WTC11 (cell line): ENCODE measurements around the gene PQBP1. TPM values are rescaled to one million over a fixed set of nuclear protein-coding genes. Genes with fewer than 3 reads are reported as not detected.
"Not testable (repeated sequence)": the region's sequence is repeated elsewhere in the genome, so short reads cannot be mapped to it uniquely, and the experiment has no call there.

Experiments used
- ATAC-seq: fragments of 200-7000 bp; cut with Tn5 transposase; 2 replicates; pipeline ENCODE4 v1.10.0; 2021; ENCODE audit warnings: mild to moderate bottlenecking, moderate library complexity
- CTCF ChIA-PET: fragments of 300-600 bp; sonication (Branson Sonifier 250); formaldehyde crosslinking; loops from one replicate; lab custom pipeline; 2021; ENCODE audit warnings: antibody characterized with exemption; lab: Charles Lee
- POLR2A ChIA-PET: fragments of 350-600 bp; sonication (Branson Sonifier 250); formaldehyde crosslinking; loops from one replicate; lab custom pipeline; 2021; ENCODE audit warnings: antibody characterized with exemption; lab: Charles Lee
- DNase-seq: peaks from one replicate; pipeline ENCODE4 v3.0.0; 2021; ENCODE audit warnings: low spot score
- H3K27ac Mint-ChIP-seq: 2 replicates; pipeline ENCODE4 v1.8.0; 2021; ENCODE audit warnings: mixed read lengths
- H3K27me3 Mint-ChIP-seq: 2 replicates; pipeline ENCODE4 v1.8.0; 2021; ENCODE audit warnings: low read depth, mild to moderate bottlenecking, moderate library complexity, mixed read lengths
- H3K36me3 Mint-ChIP-seq: 2 replicates; pipeline ENCODE4 v1.8.0; 2021; ENCODE audit warnings: mixed read lengths
- H3K4me1 Mint-ChIP-seq: 2 replicates; pipeline ENCODE4 v1.8.0; 2022; ENCODE audit warnings: mixed read lengths
- H3K4me3 Mint-ChIP-seq: 2 replicates; pipeline ENCODE4 v1.8.0; 2021; ENCODE audit warnings: mild to moderate bottlenecking, moderate library complexity, mixed read lengths
- H3K9me3 Mint-ChIP-seq: 2 replicates; pipeline ENCODE4 v1.8.0; 2021; ENCODE audit warnings: mixed read lengths
- ELF4 ChIP-seq: sonication (generic); formaldehyde crosslinking; IDR thresholded peaks from 2 replicates; pipeline ENCODE4 v1.8.1; 2022; ENCODE audit warnings: low read depth, mild to moderate bottlenecking, moderate library complexity, missing genetic modification reagents
- FOXP1 ChIP-seq: sonication (generic); formaldehyde crosslinking; IDR thresholded peaks from 2 replicates; pipeline ENCODE4 v1.8.0; 2022; ENCODE audit warnings: missing genetic modification reagents, mild to moderate bottlenecking, moderate library complexity, borderline replicate concordance
- GABPB1 ChIP-seq: sonication (generic); formaldehyde crosslinking; IDR thresholded peaks from 2 replicates; pipeline ENCODE4 v1.8.1; 2023; ENCODE audit warnings: mild to moderate bottlenecking, missing genetic modification reagents
- MYBL2 ChIP-seq: sonication (generic); formaldehyde crosslinking; IDR thresholded peaks from 2 replicates; pipeline ENCODE4 v1.8.1; 2023; ENCODE audit warnings: mild to moderate bottlenecking, moderate library complexity, missing genetic modification reagents
- OVOL2 ChIP-seq: fragments of 250-450 bp; sonication (Bioruptor Pico); IDR thresholded peaks from 2 replicates; pipeline ENCODE4 v1.9.0; 2021; ENCODE audit warnings: mild to moderate bottlenecking, borderline replicate concordance
- PRRX2 ChIP-seq: fragments of 250-450 bp; sonication (Bioruptor Pico); IDR thresholded peaks from 2 replicates; pipeline ENCODE4 v1.8.0; 2021; ENCODE audit warnings: mild to moderate bottlenecking
- RORB ChIP-seq: fragments of 250-450 bp; sonication (Bioruptor Pico); IDR thresholded peaks from 2 replicates; pipeline ENCODE4 v1.9.0; 2021; ENCODE audit warnings: mild to moderate bottlenecking
- TCF7 ChIP-seq: sonication (generic); formaldehyde crosslinking; IDR thresholded peaks from 2 replicates; pipeline ENCODE4 v1.8.0; 2022; ENCODE audit warnings: mild to moderate bottlenecking, low read depth, missing genetic modification reagents, moderate library complexity
- ZNF423 ChIP-seq: fragments of 250-450 bp; sonication (Bioruptor Pico); IDR thresholded peaks from 2 replicates; pipeline ENCODE4 v2.1.2; 2022; ENCODE audit warnings: mild to moderate bottlenecking, moderate library complexity
- ZNF671 ChIP-seq: fragments of 250-450 bp; sonication (Bioruptor Pico); IDR thresholded peaks from 2 replicates; pipeline ENCODE4 v1.8.0; 2021; ENCODE audit warnings: mild to moderate bottlenecking
- total RNA-seq: library from RNA; stranded (reverse); gene quantifications from 3 replicates; pipeline ENCODE4 v1.2.3, GENCODE V29; 2021
- TF ChIP-seq, protein P1 (sequence below): sonication (generic); formaldehyde crosslinking; IDR thresholded peaks from 2 replicates; pipeline ENCODE4 v1.8.1; 2023; ENCODE audit warnings: mild to moderate bottlenecking, missing genetic modification reagents
- TF ChIP-seq, protein P2 (sequence below): fragments of 250-450 bp; sonication (Bioruptor Pico); IDR thresholded peaks from 2 replicates; pipeline ENCODE4 v1.9.0; 2021; ENCODE audit warnings: mild to moderate bottlenecking
- TF ChIP-seq, protein P3 (sequence below): sonication (generic); formaldehyde crosslinking; IDR thresholded peaks from 2 replicates; pipeline ENCODE4 v1.8.1; 2022; ENCODE audit warnings: missing genetic modification reagents, borderline replicate concordance
- TF ChIP-seq, protein P4 (sequence below): fragments of 250-450 bp; sonication (Bioruptor Pico); IDR thresholded peaks from 2 replicates; pipeline ENCODE4 v1.9.0; 2021; ENCODE audit warnings: mild to moderate bottlenecking, borderline replicate concordance
- TF ChIP-seq, protein P5 (sequence below): sonication (generic); formaldehyde crosslinking; IDR thresholded peaks from 2 replicates; pipeline ENCODE4 v1.8.1; 2022; ENCODE audit warnings: mild to moderate bottlenecking, moderate library complexity, missing genetic modification reagents
- TF ChIP-seq, protein P6 (sequence below): fragments of 250-450 bp; sonication (Bioruptor Pico); conservative IDR thresholded peaks from 2 replicates; pipeline ENCODE4 v1.9.0; 2021; ENCODE audit warnings: mild to moderate bottlenecking

Gene PQBP1
- total RNA-seq, 1 experiment from 2014 or later = 79.4 TPM

DNA sequence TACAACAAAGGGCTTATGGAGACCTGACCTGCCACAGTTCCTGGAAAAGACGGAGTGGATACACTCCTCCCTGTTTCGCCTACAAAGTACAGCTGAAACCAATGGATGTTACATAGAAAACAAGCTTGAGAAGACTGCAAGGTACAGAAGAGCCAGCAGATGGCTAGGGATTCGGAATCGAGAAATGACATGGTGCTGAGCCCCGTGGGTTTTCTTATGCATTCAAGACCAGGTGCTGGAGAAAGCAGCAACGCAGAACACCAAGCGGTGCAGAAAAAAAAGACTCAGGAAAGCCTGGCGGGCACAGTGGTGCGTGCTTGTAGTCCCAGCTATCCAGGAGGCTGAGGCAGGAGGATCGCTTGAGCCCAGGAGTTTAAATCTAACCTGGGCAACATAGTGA lies 14.0 kb upstream of the PQBP1 start:
- POLR2A ChIA-PET = no interaction called here
- H3K4me3 Mint-ChIP-seq = no peak overlapping the region
- CTCF ChIA-PET = no interaction called here

DNA sequence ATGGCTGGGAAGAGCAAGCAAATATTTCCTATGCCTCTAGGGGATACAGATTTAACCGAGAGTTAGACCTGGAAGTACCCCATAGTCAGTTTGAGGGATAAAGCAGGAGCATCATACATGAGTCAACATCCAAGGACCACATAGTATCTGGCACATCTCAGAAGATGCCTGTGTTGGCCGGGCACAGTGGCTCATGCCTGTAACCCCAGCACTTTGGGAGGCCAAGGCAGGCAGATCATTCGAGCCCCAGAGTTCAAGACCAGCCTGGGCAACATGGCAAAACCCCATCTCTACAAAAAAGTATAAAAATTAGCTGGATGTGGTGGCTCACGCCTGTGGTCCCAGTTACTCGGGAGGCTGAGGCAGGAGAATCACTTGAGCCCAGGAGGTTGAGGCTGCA lies 11.1 kb upstream of the PQBP1 start:
- H3K27ac Mint-ChIP-seq, H3K4me3 Mint-ChIP-seq, ATAC-seq, H3K9me3 Mint-ChIP-seq, H3K36me3 Mint-ChIP-seq, POLR2A ChIA-PET, DNase-seq, CTCF ChIA-PET, H3K27me3 Mint-ChIP-seq: not testable (repeated sequence)
- H3K4me1 Mint-ChIP-seq = peaks cover 11% of the 10 kb centered on the region

More for the DNA sequence above, 14.0 kb upstream of the PQBP1 start:
- DNase-seq (no peak), ATAC-seq (no peak)
- Mint-ChIP-seq H3K36me3 (no peaks in the 10 kb centered on the region), H3K4me1 (no peaks in the 10 kb centered on the region), H3K27ac (no peak overlapping the region), H3K9me3 (no peaks in the 10 kb centered on the region), H3K27me3 (no peaks in the 10 kb centered on the region; the same call in 1 of the 2 replicates)
- TF ChIP-seq OVOL2 (no peak), ELF4 (CRISPR knock-in tag) (no peak), ZNF423 (CRISPR knock-in tag) (no peak), FOXP1 (CRISPR knock-in tag) (no peak), RORB (CRISPR knock-in tag) (no peak), ZNF671 (CRISPR knock-in tag) (no peak), PRRX2 (CRISPR knock-in tag) (no peak), MYBL2 (CRISPR knock-in tag) (no peak), TCF7 (no peak), GABPB1 (no peak)
- TF ChIP-seq, protein P1, sequence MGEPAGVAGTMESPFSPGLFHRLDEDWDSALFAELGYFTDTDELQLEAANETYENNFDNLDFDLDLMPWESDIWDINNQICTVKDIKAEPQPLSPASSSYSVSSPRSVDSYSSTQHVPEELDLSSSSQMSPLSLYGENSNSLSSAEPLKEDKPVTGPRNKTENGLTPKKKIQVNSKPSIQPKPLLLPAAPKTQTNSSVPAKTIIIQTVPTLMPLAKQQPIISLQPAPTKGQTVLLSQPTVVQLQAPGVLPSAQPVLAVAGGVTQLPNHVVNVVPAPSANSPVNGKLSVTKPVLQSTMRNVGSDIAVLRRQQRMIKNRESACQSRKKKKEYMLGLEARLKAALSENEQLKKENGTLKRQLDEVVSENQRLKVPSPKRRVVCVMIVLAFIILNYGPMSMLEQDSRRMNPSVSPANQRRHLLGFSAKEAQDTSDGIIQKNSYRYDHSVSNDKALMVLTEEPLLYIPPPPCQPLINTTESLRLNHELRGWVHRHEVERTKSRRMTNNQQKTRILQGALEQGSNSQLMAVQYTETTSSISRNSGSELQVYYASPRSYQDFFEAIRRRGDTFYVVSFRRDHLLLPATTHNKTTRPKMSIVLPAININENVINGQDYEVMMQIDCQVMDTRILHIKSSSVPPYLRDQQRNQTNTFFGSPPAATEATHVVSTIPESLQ (CRISPR knock-in tag) = no peak
- TF ChIP-seq, protein P2, sequence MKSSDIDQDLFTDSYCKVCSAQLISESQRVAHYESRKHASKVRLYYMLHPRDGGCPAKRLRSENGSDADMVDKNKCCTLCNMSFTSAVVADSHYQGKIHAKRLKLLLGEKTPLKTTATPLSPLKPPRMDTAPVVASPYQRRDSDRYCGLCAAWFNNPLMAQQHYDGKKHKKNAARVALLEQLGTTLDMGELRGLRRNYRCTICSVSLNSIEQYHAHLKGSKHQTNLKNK (CRISPR knock-in tag) = no peak
- TF ChIP-seq, protein P3, sequence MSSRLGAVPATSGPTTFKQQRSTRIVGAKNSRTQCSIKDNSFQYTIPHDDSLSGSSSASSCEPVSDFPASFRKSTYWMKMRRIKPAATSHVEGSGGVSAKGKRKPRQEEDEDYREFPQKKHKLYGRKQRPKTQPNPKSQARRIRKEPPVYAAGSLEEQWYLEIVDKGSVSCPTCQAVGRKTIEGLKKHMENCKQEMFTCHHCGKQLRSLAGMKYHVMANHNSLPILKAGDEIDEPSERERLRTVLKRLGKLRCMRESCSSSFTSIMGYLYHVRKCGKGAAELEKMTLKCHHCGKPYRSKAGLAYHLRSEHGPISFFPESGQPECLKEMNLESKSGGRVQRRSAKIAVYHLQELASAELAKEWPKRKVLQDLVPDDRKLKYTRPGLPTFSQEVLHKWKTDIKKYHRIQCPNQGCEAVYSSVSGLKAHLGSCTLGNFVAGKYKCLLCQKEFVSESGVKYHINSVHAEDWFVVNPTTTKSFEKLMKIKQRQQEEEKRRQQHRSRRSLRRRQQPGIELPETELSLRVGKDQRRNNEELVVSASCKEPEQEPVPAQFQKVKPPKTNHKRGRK (CRISPR knock-in tag) = no peak
- TF ChIP-seq, protein P4, sequence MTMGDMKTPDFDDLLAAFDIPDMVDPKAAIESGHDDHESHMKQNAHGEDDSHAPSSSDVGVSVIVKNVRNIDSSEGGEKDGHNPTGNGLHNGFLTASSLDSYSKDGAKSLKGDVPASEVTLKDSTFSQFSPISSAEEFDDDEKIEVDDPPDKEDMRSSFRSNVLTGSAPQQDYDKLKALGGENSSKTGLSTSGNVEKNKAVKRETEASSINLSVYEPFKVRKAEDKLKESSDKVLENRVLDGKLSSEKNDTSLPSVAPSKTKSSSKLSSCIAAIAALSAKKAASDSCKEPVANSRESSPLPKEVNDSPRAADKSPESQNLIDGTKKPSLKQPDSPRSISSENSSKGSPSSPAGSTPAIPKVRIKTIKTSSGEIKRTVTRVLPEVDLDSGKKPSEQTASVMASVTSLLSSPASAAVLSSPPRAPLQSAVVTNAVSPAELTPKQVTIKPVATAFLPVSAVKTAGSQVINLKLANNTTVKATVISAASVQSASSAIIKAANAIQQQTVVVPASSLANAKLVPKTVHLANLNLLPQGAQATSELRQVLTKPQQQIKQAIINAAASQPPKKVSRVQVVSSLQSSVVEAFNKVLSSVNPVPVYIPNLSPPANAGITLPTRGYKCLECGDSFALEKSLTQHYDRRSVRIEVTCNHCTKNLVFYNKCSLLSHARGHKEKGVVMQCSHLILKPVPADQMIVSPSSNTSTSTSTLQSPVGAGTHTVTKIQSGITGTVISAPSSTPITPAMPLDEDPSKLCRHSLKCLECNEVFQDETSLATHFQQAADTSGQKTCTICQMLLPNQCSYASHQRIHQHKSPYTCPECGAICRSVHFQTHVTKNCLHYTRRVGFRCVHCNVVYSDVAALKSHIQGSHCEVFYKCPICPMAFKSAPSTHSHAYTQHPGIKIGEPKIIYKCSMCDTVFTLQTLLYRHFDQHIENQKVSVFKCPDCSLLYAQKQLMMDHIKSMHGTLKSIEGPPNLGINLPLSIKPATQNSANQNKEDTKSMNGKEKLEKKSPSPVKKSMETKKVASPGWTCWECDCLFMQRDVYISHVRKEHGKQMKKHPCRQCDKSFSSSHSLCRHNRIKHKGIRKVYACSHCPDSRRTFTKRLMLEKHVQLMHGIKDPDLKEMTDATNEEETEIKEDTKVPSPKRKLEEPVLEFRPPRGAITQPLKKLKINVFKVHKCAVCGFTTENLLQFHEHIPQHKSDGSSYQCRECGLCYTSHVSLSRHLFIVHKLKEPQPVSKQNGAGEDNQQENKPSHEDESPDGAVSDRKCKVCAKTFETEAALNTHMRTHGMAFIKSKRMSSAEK = no peak
- TF ChIP-seq, protein P5, sequence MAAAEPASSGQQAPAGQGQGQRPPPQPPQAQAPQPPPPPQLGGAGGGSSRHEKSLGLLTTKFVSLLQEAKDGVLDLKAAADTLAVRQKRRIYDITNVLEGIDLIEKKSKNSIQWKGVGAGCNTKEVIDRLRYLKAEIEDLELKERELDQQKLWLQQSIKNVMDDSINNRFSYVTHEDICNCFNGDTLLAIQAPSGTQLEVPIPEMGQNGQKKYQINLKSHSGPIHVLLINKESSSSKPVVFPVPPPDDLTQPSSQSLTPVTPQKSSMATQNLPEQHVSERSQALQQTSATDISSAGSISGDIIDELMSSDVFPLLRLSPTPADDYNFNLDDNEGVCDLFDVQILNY (CRISPR knock-in tag) = no peak
- TF ChIP-seq, protein P6, sequence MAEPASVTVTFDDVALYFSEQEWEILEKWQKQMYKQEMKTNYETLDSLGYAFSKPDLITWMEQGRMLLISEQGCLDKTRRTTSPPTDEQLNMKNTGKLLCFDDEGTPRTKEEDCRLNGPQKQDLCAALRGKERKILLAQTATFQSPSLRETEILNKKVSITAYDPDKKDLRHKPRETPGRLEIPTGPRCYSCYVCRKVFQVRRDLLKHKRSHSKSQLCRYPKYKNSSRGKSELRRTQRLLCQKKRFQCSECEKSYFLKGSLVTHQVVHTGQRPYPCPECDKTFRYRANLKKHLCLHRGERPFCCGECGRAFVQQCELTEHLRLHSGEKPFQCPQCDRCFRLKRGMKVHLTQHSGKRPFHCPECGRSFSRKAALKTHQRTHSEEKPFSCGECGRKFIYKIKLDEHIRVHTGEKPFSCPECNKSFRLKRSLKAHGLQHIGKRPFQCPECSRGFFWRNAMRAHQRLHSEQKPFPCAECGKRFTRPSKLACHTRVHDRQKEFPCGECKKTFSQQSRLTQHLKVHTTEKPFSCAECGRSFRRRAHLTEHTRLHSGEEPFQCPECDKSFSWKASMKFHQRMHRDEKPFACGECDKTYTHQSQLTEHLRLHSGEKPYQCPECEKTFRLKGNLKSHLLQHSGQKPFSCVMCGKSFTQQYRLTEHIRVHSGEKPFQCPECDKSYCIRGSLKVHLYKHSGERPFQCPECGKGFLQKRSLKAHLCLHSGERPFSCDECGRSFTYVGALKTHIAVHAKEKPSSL (CRISPR knock-in tag) = no peak
